Mesenchymal stem cell (in vitro differentiated cells and primary cell): ENCODE data around the gene EGLN1.

ENCODE experiments used
- DNase-seq: peaks from one replicate; pipeline ENCODE4 v3.0.0-alpha.2; 2013
- H2AFZ ChIP-seq: one replicate; pipeline ENCODE4 v1.6.1; 2013; ENCODE audit warnings: low read depth, mild to moderate bottlenecking, control low read depth, inconsistent platforms, low read length, moderate library complexity
- H2AK5ac ChIP-seq: 2 replicates; pipeline ENCODE4 v1.6.1; 2013; ENCODE audit warnings: low read length, moderate library complexity, mild to moderate bottlenecking, inconsistent platforms; ENCODE audit not compliant: severe bottlenecking
- H2BK120ac ChIP-seq: one replicate; pipeline ENCODE4 v1.6.1; 2013; ENCODE audit warnings: low read depth, mild to moderate bottlenecking, inconsistent platforms, low read length, moderate library complexity
- H2BK12ac ChIP-seq, 2 experiments: one replicate each; pipeline ENCODE4 v1.6.1; 2013; ENCODE audit warnings: inconsistent platforms in 2 of 2, low read length in 2 of 2, mild to moderate bottlenecking in 2 of 2, moderate library complexity in 2 of 2, control low read depth in 1 of 2
- H2BK15ac ChIP-seq: one replicate; pipeline ENCODE4 v1.6.1; 2013; ENCODE audit warnings: mild to moderate bottlenecking, low read depth, inconsistent platforms; ENCODE audit not compliant: poor library complexity, severe bottlenecking
- H2BK5ac ChIP-seq: 2 replicates; pipeline ENCODE4 v1.6.1; 2013; ENCODE audit warnings: low read depth, mild to moderate bottlenecking, low read length, control low read depth, inconsistent platforms; ENCODE audit not compliant: poor library complexity, severe bottlenecking
- H3K14ac ChIP-seq, 2 experiments: one replicate each; pipeline ENCODE4 v1.6.1; 2013; ENCODE audit warnings: inconsistent platforms in 2 of 2, low read length in 2 of 2, control low read depth in 1 of 2, mild to moderate bottlenecking in 1 of 2, moderate library complexity in 1 of 2
- H3K18ac ChIP-seq, 2 experiments: one replicate each; pipeline ENCODE4 v1.6.1; 2013; ENCODE audit warnings: inconsistent platforms in 2 of 2, low read length in 2 of 2, control low read depth in 1 of 2, low read depth in 1 of 2, mild to moderate bottlenecking in 1 of 2
- H3K23ac ChIP-seq, 2 experiments: one replicate each; pipeline ENCODE4 v1.6.1; 2013; ENCODE audit warnings: inconsistent platforms in 2 of 2, low read length in 2 of 2, mild to moderate bottlenecking in 2 of 2, moderate library complexity in 2 of 2, control low read depth in 1 of 2
- H3K27ac ChIP-seq: 2 replicates; pipeline ENCODE4 v1.5.1; 2013; ENCODE audit warnings: mild to moderate bottlenecking, moderate library complexity, low read length, control low read depth, inconsistent platforms; ENCODE audit not compliant: poor library complexity, severe bottlenecking
- H3K27me3 ChIP-seq, 2 experiments: 2 replicates each; pipeline versions ENCODE4 v1.6.1 to v1.7.0; 2013; ENCODE audit warnings: low read length in 2 of 2, mild to moderate bottlenecking in 2 of 2, moderate library complexity in 2 of 2, control low read depth in 1 of 2, inconsistent platforms in 1 of 2; ENCODE audit not compliant: control insufficient read depth in 1 of 2, insufficient read depth in 1 of 2
- H3K36me3 ChIP-seq, 2 experiments: 2 replicates each; pipeline versions ENCODE4 v1.6.1 to v1.7.0; 2013; ENCODE audit warnings: low read length in 2 of 2, control low read depth in 1 of 2, inconsistent platforms in 1 of 2, low read depth in 1 of 2, mild to moderate bottlenecking in 1 of 2; ENCODE audit not compliant: insufficient read depth in 2 of 2, control insufficient read depth in 1 of 2
- H3K4ac ChIP-seq, 2 experiments: one replicate each; pipeline ENCODE4 v1.6.1; 2013; ENCODE audit warnings: inconsistent platforms in 2 of 2, low read length in 2 of 2, mild to moderate bottlenecking in 2 of 2, moderate library complexity in 2 of 2, control low read depth in 1 of 2, low read depth in 1 of 2
- H3K4me1 ChIP-seq: 2 replicates; pipeline ENCODE4 v1.6.1; 2013; ENCODE audit warnings: low read depth, low read length, control low read depth; ENCODE audit not compliant: control insufficient read depth, insufficient read depth
- H3K4me2 ChIP-seq: 2 replicates; pipeline ENCODE4 v1.6.1; 2013; ENCODE audit warnings: low read length, mild to moderate bottlenecking, inconsistent platforms; ENCODE audit not compliant: poor library complexity, severe bottlenecking
- H3K4me3 ChIP-seq, 2 experiments: 2 replicates each; pipeline versions ENCODE4 v1.5.1 to v1.7.0; 2013; ENCODE audit warnings: low read length in 2 of 2, mild to moderate bottlenecking in 2 of 2, control low read depth in 1 of 2, low read depth in 1 of 2; ENCODE audit not compliant: insufficient read depth in 1 of 2
- H3K79me1 ChIP-seq: replicated peaks from 2 replicates; pipeline ENCODE4 v1.6.1; 2013; ENCODE audit warnings: mild to moderate bottlenecking, control low read depth, low read length, inconsistent platforms; ENCODE audit not compliant: poor library complexity, severe bottlenecking
- H3K9ac ChIP-seq: 2 replicates; pipeline ENCODE4 v1.7.0; 2013; ENCODE audit warnings: mild to moderate bottlenecking, low read length, moderate library complexity
- H3K9me3 ChIP-seq: 2 replicates; pipeline ENCODE4 v1.7.0; 2013; ENCODE audit warnings: mild to moderate bottlenecking, low read length; ENCODE audit not compliant: control insufficient read depth
- H4K8ac ChIP-seq: one replicate; pipeline ENCODE4 v1.6.1; 2013; ENCODE audit warnings: inconsistent platforms, mild to moderate bottlenecking, low read length, moderate library complexity
- H4K91ac ChIP-seq: one replicate; pipeline ENCODE4 v1.6.1; 2013; ENCODE audit warnings: mild to moderate bottlenecking, low read length, inconsistent platforms
- WGBS: methylation state at CpG from one replicate; pipeline ENCODE4 v1.1.7; 2013; ENCODE audit warnings: mixed read lengths; 5-methylcytosine and 5-hydroxymethylcytosine counted together

EGLN1 gene

GRCh38 chr1:231374394-231374793 is 47.7 kb downstream of the EGLN1 start:
- Histone ChIP-seq H3K27me3 (no peaks in the 10 kb centered on the region), H3K27ac (no peak overlapping the region), H3K4me1 (peaks cover 3% of the 10 kb centered on the region), H3K4me3 (no peak overlapping the region), H3K23ac (no peak overlapping the region), H2BK5ac (no peak overlapping the region), H3K18ac (no peak overlapping the region), H4K91ac (no peak overlapping the region), H2AFZ (no peak overlapping the region), H3K9ac (no peak overlapping the region), H2BK15ac (no peak overlapping the region), H3K4me2 (no peak overlapping the region), H3K79me1 (peaks cover 16% of the 10 kb centered on the region), H3K4ac (no peak overlapping the region), H3K9me3 (no peaks in the 10 kb centered on the region), H3K14ac (no peak overlapping the region), H3K36me3 (peaks cover 0 to 9% of the 10 kb centered on the region in 2 experiments), H4K8ac (no peak overlapping the region), H2AK5ac (no peak overlapping the region), H2BK12ac (no peak overlapping the region), H2BK120ac (no peak overlapping the region)
- WGBS, result 93% methylated on average over 3 of the region's 4 CpGs
- no peak for DNase-seq

GRCh38 chr1:231372501-231372900 is 49.6 kb downstream of the EGLN1 start:
- Histone ChIP-seq H3K4me3 (no peak overlapping the region), H2AK5ac (no peak overlapping the region), H3K14ac (no peak overlapping the region), H3K79me1 (peaks cover 18% of the 10 kb centered on the region), H3K4ac (no peak overlapping the region), H3K9me3 (no peaks in the 10 kb centered on the region), H2AFZ (no peak overlapping the region), H3K23ac (no peak overlapping the region), H4K8ac (no peak overlapping the region), H2BK120ac (no peak overlapping the region), H3K27ac (no peak overlapping the region), H3K9ac (no peak overlapping the region), H3K18ac (no peak overlapping the region), H3K4me1 (peaks cover 2% of the 10 kb centered on the region), H2BK5ac (no peak overlapping the region), H3K4me2 (no peak overlapping the region), H4K91ac (no peak overlapping the region), H2BK12ac (no peak overlapping the region), H3K36me3 (peaks cover 0 to 16% of the 10 kb centered on the region in 2 experiments), H2BK15ac (no peak overlapping the region), H3K27me3 (no peaks in the 10 kb centered on the region)
- no peak for DNase-seq

GRCh38 chr1:231369282-231369681 is 52.8 kb downstream of the EGLN1 start:
- Histone ChIP-seq H4K91ac (no peak overlapping the region), H3K4me3 (no peak overlapping the region), H3K79me1 (peaks cover 16% of the 10 kb centered on the region), H3K27me3 (no peaks in the 10 kb centered on the region), H2BK5ac (no peak overlapping the region), H3K4ac (no peak overlapping the region), H3K9me3 (no peaks in the 10 kb centered on the region), H3K18ac (no peak overlapping the region), H3K27ac (no peak overlapping the region), H4K8ac (no peak overlapping the region), H2AK5ac (no peak overlapping the region), H3K9ac (no peak overlapping the region), H2BK15ac (no peak overlapping the region), H3K23ac (no peak overlapping the region), H3K4me2 (no peak overlapping the region), H2BK120ac (no peak overlapping the region), H3K4me1 (no peaks in the 10 kb centered on the region), H2AFZ (no peak overlapping the region), H2BK12ac (no peak overlapping the region), H3K14ac (no peak overlapping the region), H3K36me3 (peaks cover 2 to 44% of the 10 kb centered on the region in 2 experiments)
- DNase-seq, result no peak
- 97% methylated on average over 3 of the region's 3 CpGs for WGBS

GRCh38 chr1:231364192-231364591 is 57.9 kb downstream of the EGLN1 start:
- no peak overlapping the region for H3K4me2 ChIP-seq
- DNase-seq, result no peak
- H2BK120ac ChIP-seq, result no peak overlapping the region
- H3K4ac ChIP-seq, result no peak overlapping the region
- H3K14ac ChIP-seq, result no peak overlapping the region
- no peak overlapping the region for H2BK5ac ChIP-seq
- H2BK15ac ChIP-seq, result no peak overlapping the region
- H3K79me1 ChIP-seq, result peaks cover 23% of the 10 kb centered on the region
- H3K27me3 ChIP-seq, result no peaks in the 10 kb centered on the region
- H2BK12ac ChIP-seq, result no peak overlapping the region
- no peak overlapping the region for H3K27ac ChIP-seq
- peaks cover 5 to 50% of the 10 kb centered on the region in 2 experiments for H3K36me3 ChIP-seq
- no peaks in the 10 kb centered on the region for H3K4me1 ChIP-seq
- no peak overlapping the region for H4K91ac ChIP-seq
- H3K18ac ChIP-seq, result no peak overlapping the region
- H2AK5ac ChIP-seq, result no peak overlapping the region
- no peak overlapping the region for H3K9ac ChIP-seq
- H4K8ac ChIP-seq, result no peak overlapping the region
- no peaks in the 10 kb centered on the region for H3K9me3 ChIP-seq
- 94% methylated on average over 4 of the region's 5 CpGs for WGBS
- no peak overlapping the region for H2AFZ ChIP-seq
- no peak overlapping the region for H3K4me3 ChIP-seq
- H3K23ac ChIP-seq, result no peak overlapping the region
